ENCODE measurements around the gene TMEM161A. TPM values are rescaled to one million over a fixed set of nuclear protein-coding genes. Genes with fewer than 3 reads are reported as not detected.

TMEM161A gene
- total and polyA plus RNA-seq, 7 experiments from 2014 or later: 15.8 to 32.7 (median 23.5) TPM

DNA sequence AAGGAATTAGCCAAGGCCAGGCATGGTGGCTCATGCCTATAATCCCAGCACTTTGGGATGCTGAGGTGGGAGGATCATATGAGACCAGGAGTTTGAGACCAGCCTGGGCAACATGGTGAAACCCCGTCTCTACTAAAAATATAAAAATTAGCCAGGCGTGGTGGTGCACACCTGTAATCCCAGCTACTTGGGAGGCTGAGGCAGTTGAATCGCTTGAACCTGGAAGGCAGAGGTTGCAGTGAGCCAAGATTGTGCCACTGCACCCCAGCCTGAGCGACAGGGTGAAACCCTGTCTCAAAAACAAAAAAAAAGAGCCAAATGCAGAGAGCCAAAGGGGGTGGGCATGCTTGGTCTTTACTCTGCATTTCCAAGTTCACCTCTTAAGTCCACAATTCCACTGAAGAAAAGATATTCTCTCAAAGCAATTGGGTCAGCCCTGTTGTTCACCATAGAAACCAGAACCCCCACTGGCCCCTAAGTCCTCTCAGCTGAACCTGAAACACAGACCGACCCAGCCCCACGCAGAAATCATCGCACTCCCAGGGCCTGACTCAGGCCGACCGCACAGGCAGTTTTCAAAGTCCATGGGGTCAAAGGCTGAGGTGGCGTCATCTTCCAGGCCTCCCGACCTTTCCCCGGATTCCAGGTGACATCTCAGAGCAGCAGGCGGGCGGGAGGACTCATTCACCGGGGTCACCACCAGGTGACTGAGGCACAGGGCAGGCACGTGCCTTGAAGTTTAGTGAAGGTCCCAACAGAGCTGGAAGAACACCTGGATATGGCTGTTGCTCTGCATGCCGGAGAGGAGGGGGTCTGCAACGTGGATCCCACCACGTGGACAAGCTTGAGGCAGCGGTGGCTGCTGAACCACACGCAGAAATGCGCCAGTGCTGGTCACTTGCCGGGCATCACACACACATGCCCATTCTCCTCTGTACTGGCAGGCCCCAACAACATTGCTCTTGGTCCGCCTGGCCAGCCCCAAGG, 41.3 kb downstream of the TMEM161A start:
- intact Hi-C loops (cut with micrococcal nuclease): no loop called here
- H3K4me3 Mint-ChIP-seq: no peak overlapping the region
- Histone ChIP-seq H3K4me1 (ENCODE audit: control insufficient read depth in 2 of 2, insufficient read depth in 2 of 2, low read length in 2 of 2) (no peaks in the 10 kb centered on the region), H3K36me3 (ENCODE audit: control insufficient read depth in 2 of 3, insufficient read depth in 3 of 3, low read length in 3 of 3) (peaks cover 0 to 50% (median 0%) of the 10 kb centered on the region in 3 experiments), H3K4me3 (ENCODE audit: low read length) (no peak overlapping the region), H3K27me3 (ENCODE audit: control insufficient read depth in 2 of 2, insufficient read depth in 2 of 2, low read length in 2 of 2) (no peaks in the 10 kb centered on the region), H3K9me3 (ENCODE audit: control insufficient read depth in 2 of 3, low read length in 3 of 3) (no peaks in the 10 kb centered on the region), H3K27ac (ENCODE audit: low read depth, low read length) (no peak overlapping the region)
- POLR2A ChIA-PET: no interaction called here
- H3K36me3 Mint-ChIP-seq: peaks cover 0 to 14% (median 0%) of the 10 kb centered on the region in 5 donors
- no peak for DNase-seq
- peaks cover 0 to 2% (median 0%) of the 10 kb centered on the region in 7 donors for H3K4me1 Mint-ChIP-seq
- no peaks in the 10 kb centered on the region for H3K27me3 Mint-ChIP-seq
- ATAC-seq: no peak
- CTCF ChIA-PET: interaction anchor here (0.6 kb wide), 1 partner anchor 13 kb away, joined by 3 read pairs; no protein-coding TSS in a partner anchor
- no peaks in the 10 kb centered on the region for H3K9me3 Mint-ChIP-seq
- H3K27ac Mint-ChIP-seq: no peak overlapping the region

DNA sequence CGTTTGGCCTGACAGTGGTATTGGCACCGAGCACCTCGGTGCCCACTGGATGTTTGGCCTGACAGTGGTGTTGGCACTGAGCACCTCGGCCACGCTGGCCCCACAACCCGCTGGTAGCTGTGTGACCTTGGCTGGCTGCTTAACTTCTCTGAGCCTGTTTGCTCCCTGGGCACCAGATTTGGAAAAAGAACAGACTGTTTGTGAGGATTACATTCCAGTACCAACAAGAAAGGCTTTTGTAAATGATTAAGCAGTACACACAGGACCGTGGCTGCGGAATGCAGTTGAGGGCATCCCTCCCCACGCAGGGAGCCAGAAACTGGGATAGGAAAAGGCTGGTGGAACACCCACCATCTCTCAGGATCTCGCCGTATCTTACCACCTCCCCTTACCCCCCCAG, 42.6 kb downstream of the TMEM161A start:
- H3K36me3 Mint-ChIP-seq: peaks cover 0 to 14% (median 0%) of the 10 kb centered on the region in 5 donors
- intact Hi-C loops (cut with micrococcal nuclease): no loop called here

DNA sequence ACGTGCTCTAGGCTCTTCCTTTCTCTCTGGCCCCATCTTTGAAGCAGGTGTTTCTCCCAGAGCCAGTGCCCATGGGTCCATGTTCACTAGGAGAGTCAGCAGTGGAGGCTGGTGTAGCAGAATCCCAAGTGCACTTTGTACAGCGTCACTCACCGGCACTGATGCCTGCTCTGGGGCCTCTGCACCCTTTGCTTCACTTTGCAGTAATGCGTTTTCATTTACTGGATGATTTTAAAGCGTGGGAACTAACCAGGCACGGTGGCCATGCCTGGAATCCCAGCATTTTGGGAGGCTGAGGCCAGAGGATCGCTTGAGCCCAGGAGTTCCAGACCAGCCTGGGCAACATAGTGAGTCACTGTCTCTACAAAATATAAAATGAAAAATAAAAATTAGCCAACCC, 43.8 kb downstream of the TMEM161A start:
- no peak overlapping the region for H3K4me3 Mint-ChIP-seq
- ChIA-PET POLR2A (no interaction called here), CTCF (no interaction called here)
- peaks cover 0 to 38% (median 0%) of the 10 kb centered on the region in 3 experiments for H3K36me3 ChIP-seq (ENCODE audit: control insufficient read depth in 2 of 3, insufficient read depth in 3 of 3, low read length in 3 of 3)
- peaks cover 0 to 2% (median 0%) of the 10 kb centered on the region in 7 donors for H3K4me1 Mint-ChIP-seq
- peak overlapping the region in 1 of 9 donors; percentile 56 for H3K27ac Mint-ChIP-seq
- intact Hi-C loops (cut with micrococcal nuclease): no loop called here
- H3K4me3 ChIP-seq (ENCODE audit: low read length): no peak overlapping the region
- no peaks in the 10 kb centered on the region for H3K27me3 ChIP-seq (ENCODE audit: control insufficient read depth in 2 of 2, insufficient read depth in 2 of 2, low read length in 2 of 2)
- no peaks in the 10 kb centered on the region for H3K9me3 Mint-ChIP-seq
- H3K9me3 ChIP-seq (ENCODE audit: control insufficient read depth in 2 of 3, low read length in 3 of 3): no peaks in the 10 kb centered on the region
- no peaks in the 10 kb centered on the region for H3K4me1 ChIP-seq (ENCODE audit: control insufficient read depth in 2 of 2, insufficient read depth in 2 of 2, low read length in 2 of 2)
- no peaks in the 10 kb centered on the region for H3K27me3 Mint-ChIP-seq
- peaks cover 0 to 14% (median 0%) of the 10 kb centered on the region in 5 donors for H3K36me3 Mint-ChIP-seq
- DNase-seq (no peak), ATAC-seq (no peak)
- no peak overlapping the region for H3K27ac ChIP-seq (ENCODE audit: low read depth, low read length)

More for the DNA sequence above, 42.6 kb downstream of the TMEM161A start:
- CTCF ChIA-PET: no interaction called here
- no peak overlapping the region for H3K27ac ChIP-seq (ENCODE audit: low read depth, low read length)
- H3K27me3 Mint-ChIP-seq: no peaks in the 10 kb centered on the region
- H3K9me3 ChIP-seq (ENCODE audit: control insufficient read depth in 2 of 3, low read length in 3 of 3): no peaks in the 10 kb centered on the region
- H3K4me1 ChIP-seq (ENCODE audit: control insufficient read depth in 2 of 2, insufficient read depth in 2 of 2, low read length in 2 of 2): no peaks in the 10 kb centered on the region
- no peak overlapping the region for H3K4me3 ChIP-seq (ENCODE audit: low read length)
- no peak overlapping the region for H3K27ac Mint-ChIP-seq
- DNase-seq (no peak), ATAC-seq (no peak)
- POLR2A ChIA-PET: no interaction called here
- H3K4me3 Mint-ChIP-seq: no peak overlapping the region
- H3K9me3 Mint-ChIP-seq: no peaks in the 10 kb centered on the region
- no peaks in the 10 kb centered on the region for H3K27me3 ChIP-seq (ENCODE audit: control insufficient read depth in 2 of 2, insufficient read depth in 2 of 2, low read length in 2 of 2)
- H3K36me3 ChIP-seq (ENCODE audit: control insufficient read depth in 2 of 3, insufficient read depth in 3 of 3, low read length in 3 of 3): peaks cover 0 to 42% (median 0%) of the 10 kb centered on the region in 3 experiments
- H3K4me1 Mint-ChIP-seq: peaks cover 0 to 4% (median 0%) of the 10 kb centered on the region in 7 donors

DNA sequence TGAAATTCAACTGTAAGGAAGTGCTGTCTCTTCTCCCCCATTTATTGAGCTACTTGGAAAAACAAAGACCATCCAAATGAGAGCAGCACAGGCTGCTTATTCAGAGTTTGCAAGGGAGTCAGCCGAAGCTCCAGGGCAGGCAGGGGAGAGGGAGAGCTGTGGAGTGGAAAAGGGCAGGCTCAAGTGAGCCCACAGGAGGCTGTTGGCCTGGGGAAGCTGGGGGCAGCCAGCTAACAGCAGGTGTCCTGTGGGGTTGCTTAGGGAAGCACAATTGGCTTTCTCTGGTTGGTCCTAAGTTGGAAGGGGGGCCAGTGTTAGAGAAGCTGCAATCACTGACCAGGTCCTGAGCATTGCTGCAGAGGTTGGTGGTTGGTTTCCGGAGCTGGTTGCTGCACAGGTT, 50.6 kb downstream of the TMEM161A start:
- intact Hi-C loops (cut with micrococcal nuclease): no loop called here
- Histone ChIP-seq H3K27me3 (ENCODE audit: control insufficient read depth in 2 of 2, insufficient read depth in 2 of 2, low read length in 2 of 2) (no peaks in the 10 kb centered on the region), H3K36me3 (ENCODE audit: control insufficient read depth in 2 of 3, insufficient read depth in 3 of 3, low read length in 3 of 3) (peaks cover 0 to 13% (median 3%) of the 10 kb centered on the region in 3 experiments), H3K4me1 (ENCODE audit: control insufficient read depth in 2 of 2, insufficient read depth in 2 of 2, low read length in 2 of 2) (no peaks in the 10 kb centered on the region), H3K27ac (ENCODE audit: low read depth, low read length) (no peak overlapping the region), H3K9me3 (ENCODE audit: control insufficient read depth in 2 of 3, low read length in 3 of 3) (no peaks in the 10 kb centered on the region), H3K4me3 (ENCODE audit: low read length) (no peak overlapping the region)
- CTCF ChIA-PET: interaction anchor here (0.7 to 0.8 kb wide), 2 partner anchors 19 to 35 kb away, joined by 3 to 4 read pairs; no protein-coding TSS in a partner anchor
- POLR2A ChIA-PET: interaction anchor here (0.6 kb wide), 1 partner anchor 1614 kb away, joined by 3 read pairs; no protein-coding TSS in a partner anchor
- Mint-ChIP-seq H3K36me3 (peaks cover 0 to 7% (median 0%) of the 10 kb centered on the region in 5 donors), H3K9me3 (no peaks in the 10 kb centered on the region), H3K4me1 (peaks cover 0 to 11% (median 0%) of the 10 kb centered on the region in 7 donors), H3K27ac (peak overlapping the region in 1 of 9 donors; percentile 90), H3K27me3 (no peaks in the 10 kb centered on the region), H3K4me3 (no peak overlapping the region)
- no peak for ATAC-seq
- DNase-seq: no peak

DNA sequence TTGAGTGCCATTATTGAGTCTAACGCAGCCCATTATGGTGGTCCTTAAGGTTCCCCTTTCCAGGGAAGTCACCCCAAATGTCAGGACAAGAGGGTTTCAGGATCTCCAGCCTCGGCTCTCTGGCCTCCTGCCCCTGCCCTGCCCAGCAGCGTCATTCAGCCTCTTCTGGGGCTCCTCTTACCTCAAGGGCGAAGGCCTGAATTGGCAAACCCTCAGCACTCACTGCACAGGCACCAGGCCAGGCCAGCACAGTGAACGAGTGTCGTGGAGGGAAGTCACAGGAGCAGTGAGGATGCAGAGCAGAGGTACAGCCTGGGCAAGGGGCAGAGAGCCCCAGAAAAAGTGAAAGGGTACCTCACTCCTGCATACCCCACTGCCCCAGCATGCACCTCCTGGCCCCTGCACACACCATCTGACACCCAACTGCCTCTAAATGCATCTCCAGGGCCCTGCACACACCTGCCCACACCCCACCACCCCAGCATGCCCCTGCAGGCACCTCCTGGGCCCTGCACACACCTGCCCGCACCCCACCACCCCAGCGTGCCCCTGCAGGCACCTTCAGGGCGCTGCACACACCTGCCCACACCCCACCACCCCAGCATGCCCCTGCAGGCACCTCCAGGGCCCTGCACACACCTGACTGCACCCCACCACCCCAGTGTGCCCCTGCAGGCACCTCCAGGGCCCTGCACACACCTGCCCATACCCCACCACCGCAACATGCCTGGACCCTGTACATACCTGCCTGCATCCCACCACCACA, 54.7 kb downstream of the TMEM161A start:
- Mint-ChIP-seq H3K27ac (peak overlapping the region in 1 of 9 donors; percentile 22), H3K36me3 (peaks cover 0 to 15% (median 0%) of the 10 kb centered on the region in 5 donors), H3K4me3 (no peak overlapping the region), H3K9me3 (no peaks in the 10 kb centered on the region), H3K27me3 (no peaks in the 10 kb centered on the region), H3K4me1 (peaks cover 0 to 22% (median 7%) of the 10 kb centered on the region in 7 donors)
- intact Hi-C loops (cut with micrococcal nuclease): no loop called here
- ChIA-PET CTCF (no interaction called here), POLR2A (no interaction called here)
- DNase-seq (no peak), ATAC-seq (no peak)
- Histone ChIP-seq H3K36me3 (ENCODE audit: control insufficient read depth in 2 of 3, insufficient read depth in 3 of 3, low read length in 3 of 3) (peaks cover 0 to 23% (median 3%) of the 10 kb centered on the region in 3 experiments), H3K4me3 (ENCODE audit: low read length) (no peak overlapping the region), H3K9me3 (ENCODE audit: control insufficient read depth in 2 of 3, low read length in 3 of 3) (no peaks in the 10 kb centered on the region), H3K27ac (ENCODE audit: low read depth, low read length) (no peak overlapping the region), H3K27me3 (ENCODE audit: control insufficient read depth in 2 of 2, insufficient read depth in 2 of 2, low read length in 2 of 2) (no peaks in the 10 kb centered on the region), H3K4me1 (ENCODE audit: control insufficient read depth in 2 of 2, insufficient read depth in 2 of 2, low read length in 2 of 2) (peaks cover 0 to 5% of the 10 kb centered on the region in 2 donors)

DNA sequence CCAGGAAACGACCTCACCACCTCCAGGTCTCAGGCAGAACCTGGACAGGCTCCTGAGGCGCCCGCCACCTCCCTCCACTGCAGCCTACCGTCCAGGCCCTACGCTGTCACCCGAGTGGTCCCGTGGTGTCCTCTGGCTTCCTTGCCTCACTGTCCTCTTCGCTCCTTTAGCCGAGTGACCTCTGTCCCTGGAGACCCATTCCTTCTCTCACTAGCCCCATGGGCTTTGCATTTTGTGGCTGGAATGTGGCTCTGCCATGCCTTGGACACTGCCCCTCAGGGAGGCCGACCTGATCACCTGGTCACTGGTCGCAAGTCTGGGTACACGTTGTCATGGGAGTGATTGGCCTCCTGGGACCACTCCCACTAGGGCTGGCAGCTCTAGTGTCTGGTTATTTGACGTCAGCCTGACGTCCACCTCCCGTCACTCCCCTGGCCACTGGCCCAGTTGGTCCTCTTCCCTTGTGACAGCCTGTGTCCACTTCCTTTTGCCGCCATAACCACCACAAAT, 56.6 kb downstream of the TMEM161A start:
- peaks cover 0 to 27% (median 3%) of the 10 kb centered on the region in 3 experiments for H3K36me3 ChIP-seq (ENCODE audit: control insufficient read depth in 2 of 3, insufficient read depth in 3 of 3, low read length in 3 of 3)
- no peak for DNase-seq
- CTCF ChIA-PET: no interaction called here
- Mint-ChIP-seq H3K36me3 (peaks cover 1 to 19% (median 4%) of the 10 kb centered on the region in 5 donors), H3K4me1 (peaks cover 0 to 24% (median 19%) of the 10 kb centered on the region in 7 donors), H3K4me3 (no peak overlapping the region), H3K9me3 (no peaks in the 10 kb centered on the region), H3K27me3 (no peaks in the 10 kb centered on the region), H3K27ac (peak overlapping the region in 2 of 9 donors; percentile 26 to 52)
- intact Hi-C loops (cut with micrococcal nuclease): no loop called here
- no peak for ATAC-seq
- no peaks in the 10 kb centered on the region for H3K9me3 ChIP-seq (ENCODE audit: control insufficient read depth in 2 of 3, low read length in 3 of 3)
- peaks cover 0 to 5% of the 10 kb centered on the region in 2 donors for H3K4me1 ChIP-seq (ENCODE audit: control insufficient read depth in 2 of 2, insufficient read depth in 2 of 2, low read length in 2 of 2)
- H3K27me3 ChIP-seq (ENCODE audit: control insufficient read depth in 2 of 2, insufficient read depth in 2 of 2, low read length in 2 of 2): no peaks in the 10 kb centered on the region
- no peak overlapping the region for H3K27ac ChIP-seq (ENCODE audit: low read depth, low read length)
- no peak overlapping the region for H3K4me3 ChIP-seq (ENCODE audit: low read length)
- POLR2A ChIA-PET: no interaction called here

All from naive thymus-derived CD4-positive, alpha-beta T cell (primary cell).